Neural cell (in vitro differentiated cells): Measurements from ENCODE around the gene DPPA2. TPM values are rescaled to one million over a fixed set of nuclear protein-coding genes. Genes with fewer than 3 reads are reported as not detected.

Source experiments
- H2AFZ ChIP-seq: fragments of 200-600, 300-800 bp; sonication (generic), shearing (Covaris generic); 2 replicates; pipeline ENCODE4 v1.6.0; 2014; ENCODE audit warnings: low read depth, mild to moderate bottlenecking, antibody characterized with exemption, low read length, moderate library complexity
- H3F3A ChIP-seq: fragments of 200-600 bp; shearing (Covaris generic); 2 replicates; pipeline ENCODE4 v1.6.1; 2016; ENCODE audit warnings: mild to moderate bottlenecking, moderate library complexity, mixed read lengths, antibody characterized with exemption, low read length; ENCODE audit not compliant: insufficient read depth, poor library complexity, severe bottlenecking
- H3K27ac ChIP-seq: fragments of 200-600, 300-800 bp; sonication (generic), shearing (Covaris generic); 2 replicates; pipeline ENCODE4 v1.5.1; 2014; ENCODE audit warnings: mild to moderate bottlenecking, low read length, moderate library complexity
- H3K27me3 ChIP-seq: fragments of 300-800, 200-600 bp; sonication (generic), shearing (Covaris generic); 2 replicates; pipeline ENCODE4 v1.6.0; 2014; ENCODE audit warnings: mild to moderate bottlenecking, low read depth, low read length, moderate library complexity; ENCODE audit not compliant: insufficient read depth
- H3K36me3 ChIP-seq: fragments of 300-800, 200-600 bp; sonication (generic), shearing (Covaris generic); 2 replicates; pipeline ENCODE4 v1.5.1; 2014; ENCODE audit warnings: mild to moderate bottlenecking, antibody characterized with exemption, low read length, moderate library complexity; ENCODE audit not compliant: insufficient read depth
- H3K4me2 ChIP-seq: fragments of 300-800, 200-600 bp; sonication (generic), shearing (Covaris generic); 2 replicates; pipeline ENCODE4 v1.6.0; 2014; ENCODE audit warnings: mild to moderate bottlenecking, low read length
- H3K4me3 ChIP-seq: fragments of 300-800, 200-600 bp; sonication (generic), shearing (Covaris generic); 2 replicates; pipeline ENCODE4 v1.5.1; 2014; ENCODE audit warnings: mild to moderate bottlenecking, low read length, moderate library complexity
- H3K79me2 ChIP-seq: fragments of 200-600 bp; shearing (Covaris generic); replicated peaks from 2 replicates; pipeline ENCODE4 v1.6.0; 2014; ENCODE audit warnings: mild to moderate bottlenecking, low read length, moderate library complexity; ENCODE audit not compliant: insufficient read depth
- H3K9ac ChIP-seq: fragments of 300-800, 200-600 bp; sonication (generic), shearing (Covaris generic); 2 replicates; pipeline ENCODE4 v1.6.1; 2016; ENCODE audit warnings: mild to moderate bottlenecking, low read length, mixed read lengths
- H3K9me2 ChIP-seq: fragments of 200-600 bp; shearing (Covaris generic); 2 replicates; pipeline ENCODE4 v1.6.1; 2016; ENCODE audit warnings: mild to moderate bottlenecking, low read length, mixed read lengths; ENCODE audit not compliant: insufficient read depth
- H3K9me3 ChIP-seq: fragments of 200-600, 300-800 bp; sonication (generic), shearing (Covaris generic); 2 replicates; pipeline ENCODE4 v1.6.1; 2016; ENCODE audit warnings: mild to moderate bottlenecking, mixed run types, low read length, moderate library complexity, mixed read lengths
- H4K20me1 ChIP-seq: fragments of 200-600 bp; shearing (Covaris generic); 2 replicates; pipeline ENCODE4 v1.6.1; 2016; ENCODE audit warnings: mild to moderate bottlenecking, mixed run types; ENCODE audit not compliant: insufficient read depth
- EP300 ChIP-seq: fragments of 450-650 bp; conservative IDR thresholded peaks from 2 replicates; pipeline ENCODE4 v1.6.1; 2014; ENCODE audit warnings: antibody characterized with exemption, mild to moderate bottlenecking, moderate library complexity; ENCODE audit not compliant: poor library complexity, severe bottlenecking
- EZH2 ChIP-seq: fragments of 200-600, 300-800 bp; shearing (Covaris generic), sonication (generic); IDR thresholded peaks from 2 replicates; pipeline ENCODE4 v1.6.1; 2014; ENCODE audit warnings: antibody characterized with exemption, low read length, borderline replicate concordance, mild to moderate bottlenecking; ENCODE audit not compliant: insufficient read depth, poor library complexity, severe bottlenecking
- MXI1 ChIP-seq: fragments of 450-650 bp; conservative IDR thresholded peaks from 2 replicates; pipeline ENCODE4 v1.6.1; 2014; ENCODE audit warnings: antibody characterized with exemption, mild to moderate bottlenecking; ENCODE audit not compliant: poor library complexity, severe bottlenecking
- POLR2AphosphoS5 ChIP-seq: IDR thresholded peaks from 2 replicates; pipeline ENCODE4 v1.6.1; 2012
- RAD21 ChIP-seq: fragments of 450-650 bp; conservative IDR thresholded peaks from 2 replicates; pipeline ENCODE4 v1.6.1; 2014; ENCODE audit warnings: antibody characterized with exemption, mild to moderate bottlenecking, moderate library complexity
- SMC3 ChIP-seq: fragments of 450-650 bp; conservative IDR thresholded peaks from 2 replicates; pipeline ENCODE4 v1.6.1; 2014; ENCODE audit warnings: antibody characterized with exemption, mild to moderate bottlenecking, moderate library complexity; ENCODE audit not compliant: poor library complexity
- TAF1 ChIP-seq: IDR thresholded peaks from 2 replicates; pipeline ENCODE4 v1.6.1; 2012; ENCODE audit warnings: low read depth
- polyA plus RNA-seq: library from polyadenylated mRNA; depleted of rRNA; stranded (reverse); fragments of >200 nt; gene quantifications from 2 replicates; pipeline ENCODE4 v1.2.3, GENCODE V29; 2014
- TF ChIP-seq, protein P1 (sequence below): fragments of 450-650 bp; IDR thresholded peaks from 2 replicates; pipeline ENCODE4 v1.5.1; 2014; ENCODE audit warnings: antibody characterized with exemption, mild to moderate bottlenecking, moderate library complexity; ENCODE audit not compliant: poor library complexity, severe bottlenecking
- TF ChIP-seq, protein P2 (sequence below): IDR thresholded peaks from 2 replicates; pipeline ENCODE4 v1.6.1; 2012; ENCODE audit warnings: borderline replicate concordance

Gene DPPA2
- polyA plus RNA-seq, 1 donor from 2014 or later = not detected

DNA sequence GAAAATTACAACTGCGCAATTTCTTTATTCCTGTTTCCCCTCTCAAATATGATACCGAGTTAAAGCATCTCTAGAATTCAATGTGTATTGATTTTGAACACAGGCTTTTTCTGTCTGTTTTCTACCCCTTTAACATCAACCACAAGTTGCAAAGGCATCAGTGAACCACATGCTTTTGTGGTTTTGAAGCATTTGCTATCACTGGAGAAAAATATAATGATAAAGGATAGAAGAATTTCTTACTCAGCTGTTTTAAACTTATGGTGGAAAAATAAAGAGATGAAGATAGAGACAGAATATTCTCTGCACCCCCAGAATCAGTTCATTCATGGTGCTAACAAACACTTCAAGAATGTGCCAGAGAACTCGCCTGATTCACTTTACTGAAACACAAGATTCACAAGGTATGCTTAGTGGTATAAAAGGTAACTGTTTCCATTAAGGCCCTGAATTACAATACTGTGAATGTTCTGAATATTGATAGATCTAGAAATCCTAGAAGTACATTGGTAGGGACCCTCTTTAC lies 30.5 kb upstream of the DPPA2 start:
- Histone ChIP-seq H3K36me3 (no peaks in the 10 kb centered on the region), H3F3A (no peaks in the 10 kb centered on the region), H3K9ac (no peak overlapping the region), H3K9me2 (no peaks in the 10 kb centered on the region), H2AFZ (no peak overlapping the region), H3K27me3 (no peaks in the 10 kb centered on the region), H3K79me2 (no peaks in the 10 kb centered on the region), H3K9me3 (no peaks in the 10 kb centered on the region), H3K4me2 (no peak overlapping the region), H4K20me1 (no peaks in the 10 kb centered on the region), H3K4me3 (no peak overlapping the region), H3K27ac (no peak overlapping the region)
- TF ChIP-seq POLR2AphosphoS5 = no peak
- no peak for TF ChIP-seq RAD21
- TF ChIP-seq EP300 = no peak
- TF ChIP-seq, protein P1, sequence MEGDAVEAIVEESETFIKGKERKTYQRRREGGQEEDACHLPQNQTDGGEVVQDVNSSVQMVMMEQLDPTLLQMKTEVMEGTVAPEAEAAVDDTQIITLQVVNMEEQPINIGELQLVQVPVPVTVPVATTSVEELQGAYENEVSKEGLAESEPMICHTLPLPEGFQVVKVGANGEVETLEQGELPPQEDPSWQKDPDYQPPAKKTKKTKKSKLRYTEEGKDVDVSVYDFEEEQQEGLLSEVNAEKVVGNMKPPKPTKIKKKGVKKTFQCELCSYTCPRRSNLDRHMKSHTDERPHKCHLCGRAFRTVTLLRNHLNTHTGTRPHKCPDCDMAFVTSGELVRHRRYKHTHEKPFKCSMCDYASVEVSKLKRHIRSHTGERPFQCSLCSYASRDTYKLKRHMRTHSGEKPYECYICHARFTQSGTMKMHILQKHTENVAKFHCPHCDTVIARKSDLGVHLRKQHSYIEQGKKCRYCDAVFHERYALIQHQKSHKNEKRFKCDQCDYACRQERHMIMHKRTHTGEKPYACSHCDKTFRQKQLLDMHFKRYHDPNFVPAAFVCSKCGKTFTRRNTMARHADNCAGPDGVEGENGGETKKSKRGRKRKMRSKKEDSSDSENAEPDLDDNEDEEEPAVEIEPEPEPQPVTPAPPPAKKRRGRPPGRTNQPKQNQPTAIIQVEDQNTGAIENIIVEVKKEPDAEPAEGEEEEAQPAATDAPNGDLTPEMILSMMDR = no peak
- no peak for TF ChIP-seq SMC3
- TF ChIP-seq, protein P2, sequence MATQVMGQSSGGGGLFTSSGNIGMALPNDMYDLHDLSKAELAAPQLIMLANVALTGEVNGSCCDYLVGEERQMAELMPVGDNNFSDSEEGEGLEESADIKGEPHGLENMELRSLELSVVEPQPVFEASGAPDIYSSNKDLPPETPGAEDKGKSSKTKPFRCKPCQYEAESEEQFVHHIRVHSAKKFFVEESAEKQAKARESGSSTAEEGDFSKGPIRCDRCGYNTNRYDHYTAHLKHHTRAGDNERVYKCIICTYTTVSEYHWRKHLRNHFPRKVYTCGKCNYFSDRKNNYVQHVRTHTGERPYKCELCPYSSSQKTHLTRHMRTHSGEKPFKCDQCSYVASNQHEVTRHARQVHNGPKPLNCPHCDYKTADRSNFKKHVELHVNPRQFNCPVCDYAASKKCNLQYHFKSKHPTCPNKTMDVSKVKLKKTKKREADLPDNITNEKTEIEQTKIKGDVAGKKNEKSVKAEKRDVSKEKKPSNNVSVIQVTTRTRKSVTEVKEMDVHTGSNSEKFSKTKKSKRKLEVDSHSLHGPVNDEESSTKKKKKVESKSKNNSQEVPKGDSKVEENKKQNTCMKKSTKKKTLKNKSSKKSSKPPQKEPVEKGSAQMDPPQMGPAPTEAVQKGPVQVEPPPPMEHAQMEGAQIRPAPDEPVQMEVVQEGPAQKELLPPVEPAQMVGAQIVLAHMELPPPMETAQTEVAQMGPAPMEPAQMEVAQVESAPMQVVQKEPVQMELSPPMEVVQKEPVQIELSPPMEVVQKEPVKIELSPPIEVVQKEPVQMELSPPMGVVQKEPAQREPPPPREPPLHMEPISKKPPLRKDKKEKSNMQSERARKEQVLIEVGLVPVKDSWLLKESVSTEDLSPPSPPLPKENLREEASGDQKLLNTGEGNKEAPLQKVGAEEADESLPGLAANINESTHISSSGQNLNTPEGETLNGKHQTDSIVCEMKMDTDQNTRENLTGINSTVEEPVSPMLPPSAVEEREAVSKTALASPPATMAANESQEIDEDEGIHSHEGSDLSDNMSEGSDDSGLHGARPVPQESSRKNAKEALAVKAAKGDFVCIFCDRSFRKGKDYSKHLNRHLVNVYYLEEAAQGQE = no peak
- no peak for TF ChIP-seq TAF1
- TF ChIP-seq MXI1 = no peak
- TF ChIP-seq EZH2 = no peak

DNA sequence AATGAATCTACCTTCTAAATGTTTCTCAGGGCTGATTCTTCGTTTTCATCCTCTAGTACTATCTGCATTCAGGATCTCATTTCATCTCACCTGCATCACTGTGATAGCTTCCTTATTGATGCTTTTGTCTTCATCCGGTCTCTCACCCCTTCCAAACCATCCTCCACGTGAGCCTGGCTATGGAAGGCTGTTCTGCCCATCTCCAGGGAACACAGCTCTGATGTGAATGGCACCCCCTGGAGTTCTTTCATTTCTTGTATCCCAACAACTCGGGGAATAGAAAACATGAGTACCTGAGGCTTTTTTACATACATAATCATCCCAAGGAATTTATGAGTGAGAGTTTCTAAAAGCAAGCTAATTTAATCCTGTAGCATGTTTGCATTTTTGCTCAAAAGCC lies 29.8 kb upstream of the DPPA2 start:
- Histone ChIP-seq H3K4me3 (no peak overlapping the region), H3K9me3 (no peaks in the 10 kb centered on the region), H3K4me2 (no peak overlapping the region), H3K79me2 (no peaks in the 10 kb centered on the region), H3K9ac (no peak overlapping the region), H3K27me3 (no peaks in the 10 kb centered on the region), H4K20me1 (no peaks in the 10 kb centered on the region), H3F3A (no peaks in the 10 kb centered on the region), H3K9me2 (no peaks in the 10 kb centered on the region), H3K36me3 (no peaks in the 10 kb centered on the region), H2AFZ (no peak overlapping the region), H3K27ac (no peak overlapping the region)
- TF ChIP-seq, protein P2 = no peak
- TF ChIP-seq RAD21 (no peak), TAF1 (no peak), EZH2 (no peak), SMC3 (no peak), POLR2AphosphoS5 (no peak), MXI1 (no peak), EP300 (no peak)
- TF ChIP-seq, protein P1 = no peak
